Gastrocnemius medialis (tissue), 4 donors: Measurements from ENCODE around the gene GABRG3. TPM values are rescaled to one million over a fixed set of nuclear protein-coding genes. Genes with fewer than 3 reads are reported as not detected.

ENCODE experiments used
- ATAC-seq, 2 donors: fragments of 150-250 bp; one replicate each; pipeline ENCODE4 v1.9.1; 2016
- DNase-seq, 2 donors: peaks; one replicate each; pipeline ENCODE4 v3.0.0-alpha.2; 2019
- H3K27ac ChIP-seq, 4 donors: fragments of 200-600 bp; sonication (generic); 1 replicate in 1 of 4; 2 replicates in 3 of 4; pipeline ENCODE4 v1.5.1; 2016 to 2018; ENCODE audit warnings: mild to moderate bottlenecking in 2 of 4, moderate library complexity in 1 of 4
- H3K27me3 ChIP-seq, 3 donors: fragments of 200-600 bp; sonication (generic) in 2 of 3; 1 replicate in 1 of 3; 2 replicates in 2 of 3; pipeline versions ENCODE4 v1.5.1 to v1.6.0; 2016 to 2019; ENCODE audit warnings: mild to moderate bottlenecking in 1 of 3, moderate library complexity in 1 of 3
- H3K36me3 ChIP-seq, 2 donors: fragments of 200-600 bp; sonication (generic) in 1 of 2; one replicate each; pipeline ENCODE4 v1.5.1; 2017 to 2018
- H3K4me1 ChIP-seq, 2 donors: fragments of 200-600 bp; sonication (generic) in 1 of 2; one replicate each; pipeline ENCODE4 v1.5.1; 2016 to 2017; ENCODE audit warnings: mild to moderate bottlenecking in 2 of 2
- H3K4me3 ChIP-seq, 4 donors: fragments of 200-600 bp; sonication (generic) in 3 of 4; 1 replicate in 1 of 4; 2 replicates in 3 of 4; pipeline ENCODE4 v1.5.1; 2016 to 2019; ENCODE audit warnings: mild to moderate bottlenecking in 2 of 4
- H3K9me3 ChIP-seq, 3 donors: fragments of 200-600 bp; sonication (generic) in 2 of 3; 1 replicate in 1 of 3; 2 replicates in 2 of 3; pipeline ENCODE4 v1.5.1; 2016 to 2019
- CTCF ChIP-seq, 5 experiments: fragments of 450-650 bp in 3 of 5; fragments of 200-600 bp in 2 of 5; sonication (generic) in 2 of 5; IDR thresholded peaks in 4 of 5; conservative IDR thresholded peaks in 1 of 5; 1 replicate in 4 of 5; 2 replicates in 1 of 5; pipeline ENCODE4 v1.5.1; 2016 to 2019; ENCODE audit warnings: antibody characterized with exemption in 5 of 5, mild to moderate bottlenecking in 3 of 5, moderate library complexity in 3 of 5
- POLR2A ChIP-seq, 2 donors: fragments of 450-650 bp; IDR thresholded peaks; one replicate each; pipeline ENCODE4 v1.6.1; 2017; ENCODE audit warnings: antibody characterized with exemption in 2 of 2, mild to moderate bottlenecking in 2 of 2, moderate library complexity in 2 of 2
- in situ Hi-C, 4 donors: fragments of 200-750 bp; cut with MboI; loops; one replicate each; pipeline versions ENCODE4 v1.15.0 to v1.8.0; 2017; ENCODE audit warnings: low sequenced_read_pairs in 4 of 4
- intact Hi-C: fragments of 100-400 bp; cut with DNase I; formaldehyde crosslinking; loops from one replicate; pipeline ENCODE4 v1.15.1; 2023; ENCODE audit warnings: low total_unique reads
- total RNA-seq, 4 donors: library from RNA; depleted of rRNA; stranded (reverse); fragments of >200 nt; gene quantifications; one replicate each; pipeline versions ENCODE4 v1.1.0 to v1.2.3, GENCODE V29; 2016

The GABRG3 gene
- total RNA-seq, 4 donors from 2014 or later = not detected

GRCh38 chr15:27408428-27408827 is 437.4 kb downstream of the GABRG3 start:
- no peak for TF ChIP-seq POLR2A (IDR thresholded peaks at IDR 0.05)
- TF ChIP-seq CTCF (IDR thresholded peaks at IDR 0.05 in 4 of 5, conservative IDR thresholded peaks at IDR 0.05 in 1 of 5) = no peak
- Histone ChIP-seq H3K4me1 (no peaks in the 10 kb centered on the region), H3K36me3 (no peaks in the 10 kb centered on the region), H3K27me3 (no peaks in the 10 kb centered on the region), H3K27ac (no peak overlapping the region), H3K9me3 (no peaks in the 10 kb centered on the region), H3K4me3 (no peak overlapping the region)
- DNase-seq (no peak), ATAC-seq (no peak)
- intact Hi-C loops (no loop called here), in situ Hi-C loops (no loop called here)

- TF ChIP-seq CTCF (IDR thresholded peaks at IDR 0.05 in 4 of 5, conservative IDR thresholded peaks at IDR 0.05 in 1 of 5) (no peak), POLR2A (IDR thresholded peaks at IDR 0.05) (no peak)
- no peak for DNase-seq
- Histone ChIP-seq H3K4me1 (no peaks in the 10 kb centered on the region), H3K27me3 (no peaks in the 10 kb centered on the region), H3K27ac (no peak overlapping the region), H3K4me3 (no peak overlapping the region), H3K36me3 (no peaks in the 10 kb centered on the region), H3K9me3 (no peaks in the 10 kb centered on the region)
- in situ Hi-C loops (no loop called here), intact Hi-C loops (no loop called here)
- no peak for ATAC-seq
Observed at GRCh38 chr15:27410996-27411605, 440.1 kb downstream of the GABRG3 start.

GRCh38 chr15:27412415-27412814 is 441.4 kb downstream of the GABRG3 start:
- no peak for ATAC-seq
- no peak overlapping the region for H3K4me3 ChIP-seq
- DNase-seq = no peak
- H3K27ac ChIP-seq = no peak overlapping the region
- no peak for TF ChIP-seq CTCF (IDR thresholded peaks at IDR 0.05 in 4 of 5, conservative IDR thresholded peaks at IDR 0.05 in 1 of 5)
- TF ChIP-seq POLR2A (IDR thresholded peaks at IDR 0.05) = no peak
- no peaks in the 10 kb centered on the region for H3K4me1 ChIP-seq
- H3K36me3 ChIP-seq = no peaks in the 10 kb centered on the region
- H3K9me3 ChIP-seq = no peaks in the 10 kb centered on the region
- intact Hi-C loops (no loop called here), in situ Hi-C loops (no loop called here)
- no peaks in the 10 kb centered on the region for H3K27me3 ChIP-seq

GRCh38 chr15:27414168-27414870 is 443.3 kb downstream of the GABRG3 start:
- no peak for ATAC-seq
- in situ Hi-C loops = no loop called here

More at GRCh38 chr15:27414168-27414870, 443.3 kb downstream of the GABRG3 start:
- H3K4me1 ChIP-seq = no peaks in the 10 kb centered on the region
- no peaks in the 10 kb centered on the region for H3K27me3 ChIP-seq
- no peak overlapping the region for H3K27ac ChIP-seq
- H3K9me3 ChIP-seq = no peaks in the 10 kb centered on the region
- TF ChIP-seq CTCF (IDR thresholded peaks at IDR 0.05 in 4 of 5, conservative IDR thresholded peaks at IDR 0.05 in 1 of 5) (no peak), POLR2A (IDR thresholded peaks at IDR 0.05) (no peak)
- no peaks in the 10 kb centered on the region for H3K36me3 ChIP-seq
- DNase-seq = no peak
- no peak overlapping the region for H3K4me3 ChIP-seq
- intact Hi-C loops = no loop called here
